Nephron (organoid): ENCODE results near the gene MICAL2.
A peak's percentile ranks its signal among the peaks of the same experiment; 100 is the strongest.

Source experiments
- H3K27ac Mint-ChIP-seq, 3 experiments: 2 replicates each; pipeline ENCODE4 v1.8.0; 2020; ENCODE audit warnings: mixed read lengths in 3 of 3, mild to moderate bottlenecking in 2 of 3, moderate library complexity in 1 of 3
- H3K27me3 Mint-ChIP-seq: 2 replicates; pipeline ENCODE4 v1.8.0; 2021; ENCODE audit warnings: low read depth, mild to moderate bottlenecking, moderate library complexity, mixed read lengths
- H3K36me3 Mint-ChIP-seq: 2 replicates; pipeline ENCODE4 v1.8.0; 2020; ENCODE audit warnings: low read depth, mixed read lengths
- H3K4me1 Mint-ChIP-seq: 2 replicates; pipeline ENCODE4 v1.8.0; 2020; ENCODE audit warnings: mixed read lengths
- H3K4me3 Mint-ChIP-seq, 3 experiments: 2 replicates each; pipeline ENCODE4 v1.8.0; 2020; ENCODE audit warnings: mild to moderate bottlenecking in 3 of 3, mixed read lengths in 3 of 3, moderate library complexity in 2 of 3
- H3K9me3 Mint-ChIP-seq: 2 replicates; pipeline ENCODE4 v1.8.0; 2020; ENCODE audit warnings: mixed read lengths
- CTCF ChIP-seq, 3 experiments: fragments of 200-600 bp; sonication (generic); IDR thresholded peaks; one replicate each; pipeline ENCODE4 v1.5.0; 2021; ENCODE audit warnings: antibody characterized with exemption in 3 of 3; ENCODE audit not compliant: unreplicated experiment in 3 of 3

Gene MICAL2

DNA sequence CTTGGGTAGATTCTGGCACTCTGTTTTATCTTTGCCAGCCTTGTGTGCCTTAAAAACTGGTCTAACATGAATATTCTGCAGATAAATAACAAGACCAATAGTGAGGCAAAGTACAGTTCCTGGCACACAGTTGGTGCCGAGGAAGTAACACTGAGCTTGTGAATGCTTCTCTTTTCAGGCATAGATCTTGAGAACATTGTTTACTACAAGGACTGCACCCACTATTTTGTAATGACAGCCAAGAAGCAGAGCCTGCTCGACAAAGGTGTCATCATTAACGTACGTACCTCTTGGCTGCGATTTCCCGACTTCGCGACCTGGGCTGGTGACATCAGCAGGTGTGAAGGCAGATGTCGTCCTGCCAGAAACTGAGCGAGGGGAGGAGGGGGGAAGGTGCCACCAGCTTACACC, 105.7 kb downstream of the MICAL2 start:
- Mint-ChIP-seq H3K9me3 (no peaks in the 10 kb centered on the region), H3K27ac (no peak overlapping the region), H3K4me3 (no peak overlapping the region), H3K36me3 (no peaks in the 10 kb centered on the region), H3K4me1 (peaks cover 46% of the 10 kb centered on the region), H3K27me3 (peaks cover 23% of the 10 kb centered on the region)
- TF ChIP-seq CTCF (IDR thresholded peaks at IDR 0.05; ENCODE audit: unreplicated experiment in 3 of 3) = no peak

DNA sequence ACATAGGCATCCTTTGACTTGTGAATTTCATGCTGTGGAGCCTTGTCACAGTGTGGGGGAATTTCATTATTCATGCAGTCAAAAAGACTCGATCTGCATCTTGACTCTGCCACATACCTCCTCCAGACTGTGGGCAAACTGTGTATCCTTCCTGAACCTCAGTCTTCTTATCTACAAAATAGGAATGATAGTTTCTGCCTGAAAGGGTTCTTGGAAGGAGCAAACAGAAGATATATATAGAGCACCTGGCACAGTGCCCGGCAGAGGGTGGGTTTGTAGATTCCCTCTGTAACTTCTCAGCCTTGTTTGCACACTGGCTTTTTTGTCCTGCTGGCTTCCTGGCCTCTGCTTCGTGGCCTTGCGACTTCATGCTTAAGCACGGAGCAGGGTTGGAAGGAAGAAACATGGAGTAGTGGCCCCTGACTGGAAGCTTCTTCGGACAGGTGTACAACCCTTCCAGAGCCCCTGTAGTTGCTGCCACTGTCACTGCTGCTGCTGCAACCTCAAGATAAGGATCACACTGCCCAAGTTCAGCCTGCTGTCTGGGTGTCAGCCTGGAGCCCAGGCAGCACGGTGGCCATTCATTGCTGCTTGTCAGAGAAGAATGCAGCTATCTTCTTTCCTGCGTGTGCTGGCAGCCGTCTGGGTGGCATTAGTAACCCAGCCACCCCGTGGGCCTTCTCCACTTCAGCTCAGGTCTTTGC, 106.4 kb downstream of the MICAL2 start:
- no peak overlapping the region for H3K4me3 Mint-ChIP-seq
- H3K4me1 Mint-ChIP-seq = peaks cover 53% of the 10 kb centered on the region
- H3K9me3 Mint-ChIP-seq = no peaks in the 10 kb centered on the region
- TF ChIP-seq CTCF (IDR thresholded peaks at IDR 0.05; ENCODE audit: unreplicated experiment in 3 of 3) = no peak
- H3K36me3 Mint-ChIP-seq = no peaks in the 10 kb centered on the region
- H3K27me3 Mint-ChIP-seq = peaks cover 22% of the 10 kb centered on the region
- no peak overlapping the region for H3K27ac Mint-ChIP-seq

DNA sequence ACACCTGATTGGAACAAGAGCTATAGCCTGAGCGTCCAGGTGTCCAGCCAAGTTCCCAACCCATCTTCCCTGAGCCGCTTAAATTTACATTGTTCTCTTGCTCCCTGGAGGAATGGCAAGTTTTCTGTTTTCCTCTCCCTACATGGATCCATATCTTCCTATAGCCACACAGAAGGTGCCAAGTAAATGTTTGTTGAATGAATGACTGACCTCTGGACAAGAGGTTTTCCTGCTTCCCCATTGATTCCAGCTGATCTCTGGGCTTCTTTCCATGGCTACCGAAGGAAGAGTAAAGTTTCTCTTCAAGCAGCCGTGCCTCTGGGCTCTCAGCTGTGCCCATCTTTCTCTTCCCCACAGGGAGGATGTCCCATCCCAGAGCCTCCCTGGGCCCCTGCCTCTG, 107.5 kb downstream of the MICAL2 start:
- Mint-ChIP-seq H3K9me3 (no peaks in the 10 kb centered on the region), H3K4me1 (peaks cover 56% of the 10 kb centered on the region), H3K4me3 (no peak overlapping the region), H3K27ac (peak overlapping the region in 1 of 3 experiments; percentile 7), H3K27me3 (peaks cover 19% of the 10 kb centered on the region), H3K36me3 (no peaks in the 10 kb centered on the region)
- no peak for TF ChIP-seq CTCF (IDR thresholded peaks at IDR 0.05; ENCODE audit: unreplicated experiment in 3 of 3)

DNA sequence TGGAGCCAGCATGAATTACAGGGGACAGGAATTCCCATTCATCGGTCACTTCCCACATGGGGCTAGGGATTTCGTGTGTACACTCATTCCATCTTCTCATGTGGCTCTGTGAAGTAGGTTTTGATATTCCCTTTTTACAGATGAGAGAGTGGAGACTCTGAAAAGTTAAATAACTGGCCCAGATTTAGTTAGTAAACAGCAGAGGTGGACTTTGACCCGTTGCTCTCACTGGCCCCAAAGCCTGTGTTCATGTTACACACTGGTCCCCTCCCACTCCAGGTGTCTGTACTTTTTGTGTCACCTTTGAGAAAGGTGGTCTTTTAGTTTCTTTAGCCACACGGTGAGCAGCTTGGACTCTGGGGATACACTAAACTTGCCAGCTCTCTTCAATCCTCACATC, 108.5 kb downstream of the MICAL2 start:
- Mint-ChIP-seq H3K36me3 (no peaks in the 10 kb centered on the region), H3K4me3 (no peak overlapping the region), H3K27me3 (peaks cover 14% of the 10 kb centered on the region), H3K9me3 (no peaks in the 10 kb centered on the region), H3K4me1 (peaks cover 56% of the 10 kb centered on the region), H3K27ac (peak overlapping the region in 2 of 3 experiments; percentile 34 to 79)
- TF ChIP-seq CTCF (IDR thresholded peaks at IDR 0.05; ENCODE audit: unreplicated experiment in 3 of 3) = no peak

GRCh38 chr11:12219757-12220156, 109.4 kb downstream of the MICAL2 start:
- no peaks in the 10 kb centered on the region for H3K9me3 Mint-ChIP-seq
- H3K27ac Mint-ChIP-seq = peak overlapping the region in 2 of 3 experiments; percentile 62 to 79
- no peaks in the 10 kb centered on the region for H3K36me3 Mint-ChIP-seq
- peaks cover 59% of the 10 kb centered on the region for H3K4me1 Mint-ChIP-seq
- no peak for TF ChIP-seq CTCF (IDR thresholded peaks at IDR 0.05; ENCODE audit: unreplicated experiment in 3 of 3)
- H3K27me3 Mint-ChIP-seq = peaks cover 19% of the 10 kb centered on the region
- peak overlapping the region in 1 of 3 experiments; percentile 45 for H3K4me3 Mint-ChIP-seq

- Mint-ChIP-seq H3K4me1 (peaks cover 60% of the 10 kb centered on the region), H3K27ac (peak overlapping the region in 2 of 3 experiments; percentile 62 to 79), H3K36me3 (no peaks in the 10 kb centered on the region), H3K4me3 (peak overlapping the region in 1 of 3 experiments; percentile 45), H3K9me3 (no peaks in the 10 kb centered on the region), H3K27me3 (peaks cover 23% of the 10 kb centered on the region)
- TF ChIP-seq CTCF (IDR thresholded peaks at IDR 0.05; ENCODE audit: unreplicated experiment in 3 of 3) = no peak
Measured at GRCh38 chr11:12220305-12220704, 109.9 kb downstream of the MICAL2 start.
